ENCODE results near the gene TIFAB. TPM values are rescaled to one million over a fixed set of nuclear protein-coding genes. Genes with fewer than 3 reads are reported as not detected.

Gene TIFAB
- total RNA-seq, 1 experiment from 2014 or later = not detected

DNA sequence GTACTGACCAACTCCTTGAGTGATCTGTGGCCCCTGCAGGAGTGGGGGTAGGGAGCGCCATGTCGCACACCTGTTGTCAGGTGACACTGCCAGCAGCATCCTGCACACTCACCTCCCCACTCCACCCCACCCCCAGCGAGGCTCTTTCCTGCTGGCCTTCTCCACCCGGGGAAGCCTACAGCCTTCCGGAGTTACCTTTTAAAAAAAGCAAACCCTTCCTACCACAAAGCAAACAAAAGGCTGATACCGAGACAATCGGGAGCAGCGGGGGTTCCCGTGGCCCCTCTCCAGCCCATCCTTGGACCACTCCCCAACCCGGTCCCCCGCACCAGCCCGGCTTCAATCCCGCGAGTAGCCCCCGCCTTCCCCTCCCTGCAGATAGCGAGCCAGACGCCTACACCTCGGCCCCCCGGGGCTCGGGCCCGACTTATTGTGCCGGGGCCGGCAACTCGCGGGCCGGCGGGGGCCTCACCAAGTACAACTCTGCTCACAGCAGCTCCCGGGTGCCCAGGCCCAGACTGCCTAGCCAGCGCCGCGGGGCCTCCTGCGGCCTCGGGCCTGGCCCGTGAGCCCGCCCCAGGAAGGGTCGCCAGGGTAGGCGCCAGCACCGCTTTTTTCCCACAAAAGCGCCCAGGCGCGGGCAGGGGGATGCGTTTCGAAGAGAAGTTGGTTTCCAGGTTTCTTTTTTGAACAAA lies 53.8 kb downstream of the TIFAB start:
- Histone ChIP-seq H3K9me3 (ENCODE audit: control insufficient read depth, insufficient read depth, low read depth, low read length) (no peaks in the 10 kb centered on the region), H3K36me3 (ENCODE audit: control insufficient read depth, insufficient read depth, low read length) (peaks cover 5% of the 10 kb centered on the region; the same call in 1 of the 2 replicates), H3K4me3 (ENCODE audit: low read depth in 2 of 2, low read length in 2 of 2) (peak overlapping the region; percentile 78 to 95), H3K27me3 (ENCODE audit: control insufficient read depth, insufficient read depth, low read length) (no peaks in the 10 kb centered on the region), H3K4me1 (ENCODE audit: control insufficient read depth, insufficient read depth, low read length) (peaks cover 22% of the 10 kb centered on the region), H3K27ac (ENCODE audit: low read length) (peak overlapping the region; percentile 85)
- POLR2A ChIA-PET = no interaction called here
- in situ Hi-C loops (cut with HindIII; ENCODE audit: low pct_unique_long_range_greater_than_20kb, low sequenced_read_pairs) (no loop called here), intact Hi-C loops (cut with micrococcal nuclease; ENCODE audit: unreplicated experiment) (no loop called here)
- DNase-seq (ENCODE audit: low read depth, low spot score) (no peak), ATAC-seq (peak; percentile 59)
- CTCF ChIA-PET = no interaction called here
- TF ChIP-seq SIN3A (IDR thresholded peaks at IDR 0.05; ENCODE audit: borderline replicate concordance, insufficient read depth, low read depth, low read length) (peak; percentile 4; the same call in 1 of the 2 replicates), TCF7L2 (IDR thresholded peaks at IDR 0.05; ENCODE audit: low read depth, low read length) (no peak)
- TF ChIP-seq, protein P1, sequence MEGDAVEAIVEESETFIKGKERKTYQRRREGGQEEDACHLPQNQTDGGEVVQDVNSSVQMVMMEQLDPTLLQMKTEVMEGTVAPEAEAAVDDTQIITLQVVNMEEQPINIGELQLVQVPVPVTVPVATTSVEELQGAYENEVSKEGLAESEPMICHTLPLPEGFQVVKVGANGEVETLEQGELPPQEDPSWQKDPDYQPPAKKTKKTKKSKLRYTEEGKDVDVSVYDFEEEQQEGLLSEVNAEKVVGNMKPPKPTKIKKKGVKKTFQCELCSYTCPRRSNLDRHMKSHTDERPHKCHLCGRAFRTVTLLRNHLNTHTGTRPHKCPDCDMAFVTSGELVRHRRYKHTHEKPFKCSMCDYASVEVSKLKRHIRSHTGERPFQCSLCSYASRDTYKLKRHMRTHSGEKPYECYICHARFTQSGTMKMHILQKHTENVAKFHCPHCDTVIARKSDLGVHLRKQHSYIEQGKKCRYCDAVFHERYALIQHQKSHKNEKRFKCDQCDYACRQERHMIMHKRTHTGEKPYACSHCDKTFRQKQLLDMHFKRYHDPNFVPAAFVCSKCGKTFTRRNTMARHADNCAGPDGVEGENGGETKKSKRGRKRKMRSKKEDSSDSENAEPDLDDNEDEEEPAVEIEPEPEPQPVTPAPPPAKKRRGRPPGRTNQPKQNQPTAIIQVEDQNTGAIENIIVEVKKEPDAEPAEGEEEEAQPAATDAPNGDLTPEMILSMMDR (IDR thresholded peaks at IDR 0.05) = no peak
- TF ChIP-seq, protein P2, sequence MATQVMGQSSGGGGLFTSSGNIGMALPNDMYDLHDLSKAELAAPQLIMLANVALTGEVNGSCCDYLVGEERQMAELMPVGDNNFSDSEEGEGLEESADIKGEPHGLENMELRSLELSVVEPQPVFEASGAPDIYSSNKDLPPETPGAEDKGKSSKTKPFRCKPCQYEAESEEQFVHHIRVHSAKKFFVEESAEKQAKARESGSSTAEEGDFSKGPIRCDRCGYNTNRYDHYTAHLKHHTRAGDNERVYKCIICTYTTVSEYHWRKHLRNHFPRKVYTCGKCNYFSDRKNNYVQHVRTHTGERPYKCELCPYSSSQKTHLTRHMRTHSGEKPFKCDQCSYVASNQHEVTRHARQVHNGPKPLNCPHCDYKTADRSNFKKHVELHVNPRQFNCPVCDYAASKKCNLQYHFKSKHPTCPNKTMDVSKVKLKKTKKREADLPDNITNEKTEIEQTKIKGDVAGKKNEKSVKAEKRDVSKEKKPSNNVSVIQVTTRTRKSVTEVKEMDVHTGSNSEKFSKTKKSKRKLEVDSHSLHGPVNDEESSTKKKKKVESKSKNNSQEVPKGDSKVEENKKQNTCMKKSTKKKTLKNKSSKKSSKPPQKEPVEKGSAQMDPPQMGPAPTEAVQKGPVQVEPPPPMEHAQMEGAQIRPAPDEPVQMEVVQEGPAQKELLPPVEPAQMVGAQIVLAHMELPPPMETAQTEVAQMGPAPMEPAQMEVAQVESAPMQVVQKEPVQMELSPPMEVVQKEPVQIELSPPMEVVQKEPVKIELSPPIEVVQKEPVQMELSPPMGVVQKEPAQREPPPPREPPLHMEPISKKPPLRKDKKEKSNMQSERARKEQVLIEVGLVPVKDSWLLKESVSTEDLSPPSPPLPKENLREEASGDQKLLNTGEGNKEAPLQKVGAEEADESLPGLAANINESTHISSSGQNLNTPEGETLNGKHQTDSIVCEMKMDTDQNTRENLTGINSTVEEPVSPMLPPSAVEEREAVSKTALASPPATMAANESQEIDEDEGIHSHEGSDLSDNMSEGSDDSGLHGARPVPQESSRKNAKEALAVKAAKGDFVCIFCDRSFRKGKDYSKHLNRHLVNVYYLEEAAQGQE (IDR thresholded peaks at IDR 0.05; ENCODE audit: insufficient read depth in 1 of 2, low read depth in 2 of 2, low read length in 1 of 2) = no peak
- BruUV-seq (replicated peaks) = no TSS peak

Other genes with a start within 250 kb of the TIFAB start
- 162 TPM for gene MACROH2A1, start 53.1 kb downstream of the TIFAB start, total RNA-seq (2021; ENCODE audit: unreplicated experiment)
- gene DCANP1, start 5.0 kb downstream of the TIFAB start, total RNA-seq (2021; ENCODE audit: unreplicated experiment) = not detected
- gene NEUROG1, start 83.6 kb upstream of the TIFAB start, total RNA-seq (2021; ENCODE audit: unreplicated experiment) = not detected
- not detected for gene CXCL14, start 126.6 kb upstream of the TIFAB start, total RNA-seq (2021; ENCODE audit: unreplicated experiment)